Keratinocyte (primary cell): ENCODE measurements around the gene FNDC3B. TPM values are rescaled to one million over a fixed set of nuclear protein-coding genes. Genes with fewer than 3 reads are reported as not detected.

ENCODE experiments used
- DNase-seq: peaks from one replicate; pipeline ENCODE4 v3.0.0-alpha.2; 2011; ENCODE audit warnings: low read depth, missing footprints, low spot score
- FAIRE-seq: peaks from 2 replicates; lab custom pipeline; 2011; peaks lifted over from hg19 to GRCh38; lab: Jason Lieb, UNC
- H2AFZ ChIP-seq: 2 replicates; pipeline ENCODE4 v1.6.0; 2012; ENCODE audit warnings: low read length, control low read depth, inconsistent platforms; ENCODE audit not compliant: control insufficient read depth
- H3K27ac ChIP-seq: 2 replicates; pipeline ENCODE4 v1.5.1; 2011; ENCODE audit warnings: low read length; ENCODE audit not compliant: control insufficient read depth, insufficient read depth
- H3K27me3 ChIP-seq: 3 replicates; pipeline ENCODE4 v1.6.0; 2011; ENCODE audit warnings: low read length; ENCODE audit not compliant: control insufficient read depth, insufficient read depth; ENCODE audit errors: extremely low read depth
- H3K36me3 ChIP-seq, 2 experiments: 2 replicates in 1 of 2; 3 replicates in 1 of 2; pipeline ENCODE4 v1.5.1; 2011; ENCODE audit warnings: low read length in 2 of 2, mild to moderate bottlenecking in 1 of 2; ENCODE audit not compliant: control insufficient read depth in 2 of 2, insufficient read depth in 2 of 2; ENCODE audit errors: extremely low read depth in 1 of 2
- H3K4me1 ChIP-seq: 3 replicates; pipeline ENCODE4 v1.5.1; 2011; ENCODE audit warnings: low read length; ENCODE audit not compliant: control insufficient read depth, insufficient read depth; ENCODE audit errors: extremely low read depth
- H3K4me2 ChIP-seq: 3 replicates; pipeline ENCODE4 v1.6.0; 2011; ENCODE audit warnings: low read depth, low read length; ENCODE audit not compliant: control insufficient read depth, insufficient read depth; ENCODE audit errors: extremely low read depth
- H3K4me3 ChIP-seq, 3 experiments: fragments of 200-600 bp in 1 of 3; sonication (generic) in 1 of 3; 2 replicates in 2 of 3; 3 replicates in 1 of 3; pipeline ENCODE4 v1.5.1; 2011 to 2016; ENCODE audit warnings: low read length in 3 of 3, mild to moderate bottlenecking in 3 of 3, control low read depth in 2 of 3, inconsistent platforms in 1 of 3, low read depth in 1 of 3, mixed read lengths in 1 of 3, mixed run types in 1 of 3, moderate library complexity in 1 of 3; ENCODE audit not compliant: control insufficient read depth in 2 of 3, insufficient read depth in 2 of 3; ENCODE audit errors: extremely low read depth in 1 of 3
- H3K79me2 ChIP-seq: 2 replicates; pipeline ENCODE4 v1.6.0; 2012; ENCODE audit warnings: low read length; ENCODE audit not compliant: control insufficient read depth, insufficient read depth
- H3K9ac ChIP-seq: 3 replicates; pipeline ENCODE4 v1.6.0; 2011; ENCODE audit warnings: low read length; ENCODE audit not compliant: control insufficient read depth, insufficient read depth; ENCODE audit errors: extremely low read depth
- H3K9me1 ChIP-seq: 3 replicates; pipeline ENCODE4 v1.6.0; 2011; ENCODE audit warnings: low read length; ENCODE audit not compliant: control insufficient read depth, insufficient read depth; ENCODE audit errors: extremely low read depth
- H3K9me3 ChIP-seq: 2 replicates; pipeline ENCODE4 v1.5.1; 2012; ENCODE audit warnings: low read depth, low read length; ENCODE audit not compliant: control insufficient read depth
- H4K20me1 ChIP-seq: 3 replicates; pipeline ENCODE4 v1.6.0; 2011; ENCODE audit warnings: low read length; ENCODE audit not compliant: control insufficient read depth, insufficient read depth; ENCODE audit errors: extremely low read depth
- EZH2 ChIP-seq: IDR thresholded peaks from one replicate; pipeline ENCODE4 v1.6.1; 2012; ENCODE audit warnings: inconsistent platforms, mild to moderate bottlenecking, low read length, moderate library complexity
- dilution Hi-C: fragments of 300-500 bp; cut with MboI; formaldehyde crosslinking; loops from one replicate; pipeline ENCODE4 v1.7.0; 2020; ENCODE audit warnings: low sequenced_read_pairs; ENCODE audit not compliant: extremely low pct_ligation_motif_present
- polyA plus RNA-seq, 5 experiments: library from polyadenylated mRNA; depleted of rRNA in 3 of 5; stranded (reverse) in 3 of 5; stranded (forward) in 1 of 5; unstranded in 1 of 5; fragments of >200 nt; gene quantifications; 1 replicate in 1 of 5; 2 replicates in 3 of 5; 3 replicates in 1 of 5; pipeline versions ENCODE4 v1.2.1 to v1.2.3, GENCODE V29; 2011 to 2012; ENCODE audit warnings: missing spikeins in 2 of 5, low read depth in 1 of 5, low replicate concordance in 1 of 5
- TF ChIP-seq, protein P1 (sequence below), 3 experiments: IDR thresholded peaks in 1 of 3; conservative IDR thresholded peaks in 1 of 3; optimal IDR thresholded peaks in 1 of 3; 2 replicates in 2 of 3; 3 replicates in 1 of 3; pipeline versions ENCODE3 to v1.5.1; 2011; ENCODE audit warnings: low read length in 3 of 3, mild to moderate bottlenecking in 3 of 3, moderate library complexity in 2 of 3, control low read depth in 1 of 3, inconsistent platforms in 1 of 3; ENCODE audit not compliant: insufficient read depth in 2 of 3; ENCODE audit errors: extremely low read depth in 1 of 3

FNDC3B gene
- polyA plus RNA-seq, 1 donor (not counting 4 experiments of a cell fraction or from before 2014, with no cell fraction given): 31.4 TPM

DNA sequence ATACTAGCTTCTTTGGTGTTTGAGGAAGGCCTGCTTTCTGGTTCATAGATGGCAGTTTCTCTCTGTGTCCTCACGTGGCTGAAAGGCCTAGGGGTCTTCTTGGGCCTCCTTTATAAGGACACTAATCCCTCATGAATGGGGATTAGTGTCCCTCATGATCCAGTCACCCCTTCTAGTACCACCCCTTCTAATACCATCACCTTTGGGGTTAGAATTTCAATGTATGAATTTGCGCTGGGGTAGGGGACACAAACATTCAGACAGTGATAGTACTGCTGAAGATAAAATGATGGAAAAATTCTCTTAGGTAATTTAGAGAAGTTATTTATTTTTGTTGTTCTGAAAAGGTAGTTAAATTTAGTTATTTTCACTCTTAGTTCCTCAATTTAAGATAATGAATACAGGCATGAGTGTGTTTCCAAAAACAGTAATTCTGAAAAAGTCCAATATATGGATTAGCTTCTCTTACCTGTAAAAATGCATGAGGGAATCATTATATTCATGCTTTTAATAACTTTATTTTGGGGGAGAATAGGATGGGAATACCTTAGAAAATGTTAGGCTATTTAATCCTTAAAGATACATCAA is 103.6 kb downstream of the FNDC3B start:
- H3K4me2 ChIP-seq: peak overlapping the region; percentile 17
- DNase-seq (no peak), FAIRE-seq (no peak)
- peaks cover under 1% of the 10 kb centered on the region for H4K20me1 ChIP-seq
- peaks cover 2 to 7% of the 10 kb centered on the region in 2 experiments for H3K36me3 ChIP-seq
- peak overlapping the region; percentile 70 for H3K27ac ChIP-seq
- no peaks in the 10 kb centered on the region for H3K9me3 ChIP-seq
- no peaks in the 10 kb centered on the region for H3K27me3 ChIP-seq
- TF ChIP-seq EZH2: no peak
- TF ChIP-seq, protein P1, sequence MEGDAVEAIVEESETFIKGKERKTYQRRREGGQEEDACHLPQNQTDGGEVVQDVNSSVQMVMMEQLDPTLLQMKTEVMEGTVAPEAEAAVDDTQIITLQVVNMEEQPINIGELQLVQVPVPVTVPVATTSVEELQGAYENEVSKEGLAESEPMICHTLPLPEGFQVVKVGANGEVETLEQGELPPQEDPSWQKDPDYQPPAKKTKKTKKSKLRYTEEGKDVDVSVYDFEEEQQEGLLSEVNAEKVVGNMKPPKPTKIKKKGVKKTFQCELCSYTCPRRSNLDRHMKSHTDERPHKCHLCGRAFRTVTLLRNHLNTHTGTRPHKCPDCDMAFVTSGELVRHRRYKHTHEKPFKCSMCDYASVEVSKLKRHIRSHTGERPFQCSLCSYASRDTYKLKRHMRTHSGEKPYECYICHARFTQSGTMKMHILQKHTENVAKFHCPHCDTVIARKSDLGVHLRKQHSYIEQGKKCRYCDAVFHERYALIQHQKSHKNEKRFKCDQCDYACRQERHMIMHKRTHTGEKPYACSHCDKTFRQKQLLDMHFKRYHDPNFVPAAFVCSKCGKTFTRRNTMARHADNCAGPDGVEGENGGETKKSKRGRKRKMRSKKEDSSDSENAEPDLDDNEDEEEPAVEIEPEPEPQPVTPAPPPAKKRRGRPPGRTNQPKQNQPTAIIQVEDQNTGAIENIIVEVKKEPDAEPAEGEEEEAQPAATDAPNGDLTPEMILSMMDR (optimal IDR thresholded peaks at IDR 0.05 in 1 of 3, IDR thresholded peaks at IDR 0.05 in 1 of 3, conservative IDR thresholded peaks at IDR 0.05 in 1 of 3; ENCODE audit: extremely low read depth in 1 of 3, insufficient read depth in 2 of 3, low read length in 3 of 3): no peak
- H3K4me1 ChIP-seq: peaks cover 60% of the 10 kb centered on the region
- peaks cover 70% of the 10 kb centered on the region for H3K79me2 ChIP-seq
- dilution Hi-C loops: no loop called here
- H3K9ac ChIP-seq: no peak overlapping the region
- no peaks in the 10 kb centered on the region for H3K9me1 ChIP-seq
- H3K4me3 ChIP-seq: no peak overlapping the region
- no peak overlapping the region for H2AFZ ChIP-seq

DNA sequence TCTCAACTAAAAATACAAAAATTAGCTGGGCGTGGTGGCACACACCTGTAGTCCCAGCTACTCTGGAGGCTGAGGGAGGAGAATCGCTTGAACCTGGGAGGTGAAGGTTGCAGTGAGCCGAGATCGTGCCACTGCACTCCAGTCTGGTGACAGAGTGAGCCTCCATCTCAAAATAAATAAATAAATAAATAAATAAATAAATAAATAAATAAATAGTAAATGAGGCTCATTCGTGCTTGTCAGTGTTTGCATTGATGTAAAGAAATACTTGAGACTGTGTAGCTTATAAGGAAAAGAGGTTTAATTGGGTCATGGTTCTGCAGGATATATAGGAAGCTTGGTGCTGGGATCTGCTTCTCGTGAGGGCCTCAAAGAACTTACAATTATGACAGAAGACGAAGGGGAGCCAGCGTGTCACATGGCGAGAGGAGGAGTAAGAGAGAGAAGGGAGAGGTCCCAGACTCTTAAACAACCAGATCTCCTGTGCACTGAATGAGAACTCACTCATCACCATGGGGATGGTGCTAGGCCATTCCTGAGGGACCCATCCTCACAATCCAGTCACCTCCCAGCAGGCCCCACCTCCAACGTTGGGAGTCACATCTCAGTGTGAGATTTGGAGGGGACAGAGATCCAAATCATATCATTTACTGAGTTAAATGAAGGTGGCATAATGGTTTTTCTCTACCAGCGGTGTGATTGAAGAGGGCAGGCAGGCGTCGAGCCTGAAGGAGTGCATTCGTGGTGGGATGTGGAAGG is 104.5 kb downstream of the FNDC3B start:
- TF ChIP-seq EZH2: no peak
- TF ChIP-seq, protein P1 (optimal IDR thresholded peaks at IDR 0.05 in 1 of 3, IDR thresholded peaks at IDR 0.05 in 1 of 3, conservative IDR thresholded peaks at IDR 0.05 in 1 of 3; ENCODE audit: extremely low read depth in 1 of 3, insufficient read depth in 2 of 3, low read length in 3 of 3): no peak
- H3K27me3 ChIP-seq: no peaks in the 10 kb centered on the region
- no peak overlapping the region for H3K9ac ChIP-seq
- no peak overlapping the region for H2AFZ ChIP-seq
- H3K36me3 ChIP-seq: peaks cover 2 to 6% of the 10 kb centered on the region in 2 experiments
- H4K20me1 ChIP-seq: no peaks in the 10 kb centered on the region
- no peak for FAIRE-seq
- no peaks in the 10 kb centered on the region for H3K9me1 ChIP-seq
- peaks cover 56% of the 10 kb centered on the region for H3K4me1 ChIP-seq
- peaks cover 70% of the 10 kb centered on the region for H3K79me2 ChIP-seq
- H3K9me3 ChIP-seq: no peaks in the 10 kb centered on the region
- H3K4me2 ChIP-seq: no peak overlapping the region
- no peak overlapping the region for H3K4me3 ChIP-seq
- dilution Hi-C loops: no loop called here
- no peak overlapping the region for H3K27ac ChIP-seq
- no peak for DNase-seq
